Endothelial cell of umbilical vein (primary cell): ENCODE data around the gene MRPS6. TPM values are rescaled to one million over a fixed set of nuclear protein-coding genes. Genes with fewer than 3 reads are reported as not detected.

ENCODE experiments used
- BruUV-seq: library from RNA; stranded (reverse); fragments of 400-500 nt; replicated peaks from 2 replicates; lab custom pipeline; 2021; lab: Mats Ljungman, UMichigan
- CTCF ChIA-PET: fragments of 300-600, 350-600 bp; sonication (Branson Sonifier 250); formaldehyde crosslinking; loops from one replicate; lab custom pipeline; 2021; ENCODE audit warnings: antibody characterized with exemption, inconsistent platforms; lab: Charles Lee
- POLR2A ChIA-PET: fragments of 300-600, 350-600 bp; sonication (Branson Sonifier 250); formaldehyde crosslinking; loops from one replicate; lab custom pipeline; 2021; ENCODE audit warnings: antibody characterized with exemption, inconsistent platforms; lab: Charles Lee
- DNase-seq: peaks from one replicate; pipeline ENCODE4 v3.0.0-alpha.2; 2011; ENCODE audit warnings: low read depth, low spot score
- FAIRE-seq: peaks from 2 replicates; lab custom pipeline; 2011; peaks lifted over from hg19 to GRCh38; lab: Jason Lieb, UNC
- H2AFZ ChIP-seq: 2 replicates; pipeline ENCODE4 v1.6.0; 2012; ENCODE audit warnings: low read depth, low read length, control low read depth, inconsistent platforms
- H3K27ac ChIP-seq: 2 replicates; pipeline ENCODE4 v1.5.1; 2011; ENCODE audit warnings: low read depth, mild to moderate bottlenecking, control low read depth, low read length, moderate library complexity; ENCODE audit not compliant: insufficient read depth
- H3K27me3 ChIP-seq, 2 experiments: 2 replicates each; pipeline versions ENCODE4 v1.6.0 to v1.6.1; 2011; ENCODE audit warnings: low read length in 2 of 2, mixed read lengths in 1 of 2; ENCODE audit not compliant: control insufficient read depth in 2 of 2, insufficient read depth in 2 of 2
- H3K36me3 ChIP-seq, 2 experiments: 2 replicates in 1 of 2; 3 replicates in 1 of 2; pipeline ENCODE4 v1.5.1; 2011; ENCODE audit warnings: low read length in 2 of 2, mild to moderate bottlenecking in 1 of 2, moderate library complexity in 1 of 2; ENCODE audit not compliant: control insufficient read depth in 2 of 2, insufficient read depth in 2 of 2; ENCODE audit errors: extremely low read depth in 1 of 2
- H3K4me1 ChIP-seq: 3 replicates; pipeline ENCODE4 v1.5.1; 2011; ENCODE audit warnings: mild to moderate bottlenecking, low read length; ENCODE audit not compliant: control insufficient read depth, insufficient read depth; ENCODE audit errors: extremely low read depth
- H3K4me2 ChIP-seq: 2 replicates; pipeline ENCODE4 v1.6.1; 2011; ENCODE audit warnings: low read length, control low read depth, mixed read lengths; ENCODE audit not compliant: insufficient read depth
- H3K4me3 ChIP-seq, 3 experiments: fragments of 200-600 bp in 1 of 3; sonication (generic), shearing (Covaris generic) in 1 of 3; replicated peaks in 1 of 3; 2 replicates each; pipeline ENCODE4 v1.5.1; 2011 to 2016; ENCODE audit warnings: control low read depth in 3 of 3, low read length in 3 of 3, mild to moderate bottlenecking in 2 of 3, inconsistent platforms in 1 of 3, low read depth in 1 of 3, moderate library complexity in 1 of 3; ENCODE audit not compliant: insufficient read depth in 1 of 3
- H3K79me2 ChIP-seq: 2 replicates; pipeline ENCODE4 v1.6.0; 2012; ENCODE audit warnings: low read length, inconsistent platforms; ENCODE audit not compliant: control insufficient read depth, insufficient read depth
- H3K9ac ChIP-seq: replicated peaks from 2 replicates; pipeline ENCODE3; 2011; ENCODE audit warnings: low read length, control low read depth; ENCODE audit not compliant: insufficient read depth; ENCODE audit errors: extremely low read depth
- H3K9me1 ChIP-seq: replicated peaks from 3 replicates; pipeline ENCODE4 v1.6.0; 2011; ENCODE audit warnings: mild to moderate bottlenecking, low read length; ENCODE audit not compliant: control insufficient read depth, insufficient read depth; ENCODE audit errors: extremely low read depth
- H3K9me3 ChIP-seq: replicated peaks from 2 replicates; pipeline ENCODE4 v1.5.1; 2012; ENCODE audit warnings: low read length, inconsistent platforms; ENCODE audit not compliant: control insufficient read depth, insufficient read depth
- H4K20me1 ChIP-seq: replicated peaks from 2 replicates; pipeline ENCODE3; 2011; ENCODE audit warnings: mild to moderate bottlenecking, low read length; ENCODE audit not compliant: control insufficient read depth, insufficient read depth; ENCODE audit errors: extremely low read depth
- CTCF ChIP-seq, 2 donors: IDR thresholded peaks; 1 replicate in 1 of 2; 2 replicates in 1 of 2; pipeline ENCODE4 v1.5.1; 2011; ENCODE audit warnings: low read length in 2 of 2, mild to moderate bottlenecking in 2 of 2, moderate library complexity in 2 of 2, control low read depth in 1 of 2, inconsistent platforms in 1 of 2, low read depth in 1 of 2; ENCODE audit not compliant: insufficient read depth in 1 of 2; ENCODE audit errors: extremely low read depth in 1 of 2
- FOS ChIP-seq: IDR thresholded peaks from 2 replicates; pipeline ENCODE4 v1.6.1; 2011; ENCODE audit warnings: mild to moderate bottlenecking, low read length, moderate library complexity, borderline replicate concordance; ENCODE audit not compliant: insufficient read depth
- GATA2 ChIP-seq: IDR thresholded peaks from 2 replicates; pipeline ENCODE4 v1.7.0; 2011; ENCODE audit warnings: low read depth, mild to moderate bottlenecking, moderate library complexity, mixed read lengths, low read length; ENCODE audit not compliant: insufficient read length, insufficient read depth
- JUN ChIP-seq: IDR thresholded peaks from 2 replicates; pipeline ENCODE4 v1.6.1; 2011; ENCODE audit warnings: borderline replicate concordance, low read depth; ENCODE audit not compliant: insufficient read length, insufficient read depth
- MYC ChIP-seq: IDR thresholded peaks from one replicate; pipeline ENCODE4 v1.6.1; 2011; ENCODE audit warnings: mild to moderate bottlenecking, low read depth, low read length
- POLR2AphosphoS5 ChIP-seq: IDR thresholded peaks from 2 replicates; pipeline ENCODE4 v1.6.1; 2012; ENCODE audit warnings: low read depth, mild to moderate bottlenecking, control low read depth, low read length, moderate library complexity; ENCODE audit not compliant: insufficient read depth
- dilution Hi-C: fragments of 300-500 bp; cut with MboI; formaldehyde crosslinking; loops from one replicate; pipeline ENCODE4 v1.15.0; 2019; ENCODE audit warnings: low sequenced_read_pairs; ENCODE audit not compliant: extremely low pct_ligation_motif_present
- intact Hi-C: fragments of 100-400 bp; cut with micrococcal nuclease; formaldehyde crosslinking; loops from one replicate; pipeline ENCODE4 v1.10.0; 2022
- polyA plus RNA-seq, 4 experiments: library from polyadenylated mRNA; depleted of rRNA in 3 of 4; stranded (reverse) in 3 of 4; unstranded in 1 of 4; fragments of >200 nt; gene quantifications; 2 replicates each; pipeline versions ENCODE4 v1.2.1 to v1.2.3, GENCODE V29; 2011 to 2012; ENCODE audit warnings: missing spikeins in 1 of 4
- total RNA-seq: library from RNA; stranded (reverse); gene quantifications from 2 replicates; pipeline ENCODE4 v1.2.3, GENCODE V29; 2021
- TF ChIP-seq, protein P1 (sequence below): IDR thresholded peaks from 2 replicates; pipeline ENCODE4 v1.6.1; 2011; ENCODE audit not compliant: insufficient read depth, insufficient read length

Gene MRPS6
- total and polyA plus RNA-seq, 2 donors (not counting 3 experiments of a cell fraction or from before 2014, with no cell fraction given) = 19.8 to 37.2 TPM

- Histone ChIP-seq H3K27ac (no peak overlapping the region), H3K9ac (no peak overlapping the region), H3K79me2 (peaks cover 6% of the 10 kb centered on the region), H3K4me3 (no peak overlapping the region), H2AFZ (no peak overlapping the region), H3K4me1 (peaks cover 10% of the 10 kb centered on the region), H3K9me1 (no peaks in the 10 kb centered on the region), H3K36me3 (no peaks in the 10 kb centered on the region), H4K20me1 (no peaks in the 10 kb centered on the region), H3K4me2 (no peak overlapping the region), H3K27me3 (peaks cover 5 to 6% of the 10 kb centered on the region in 2 experiments), H3K9me3 (no peaks in the 10 kb centered on the region)
- TF ChIP-seq FOS = no peak
- TF ChIP-seq CTCF (IDR thresholded peaks at IDR 0.05; ENCODE audit: extremely low read depth in 1 of 2, insufficient read depth in 1 of 2, low read depth in 1 of 2, low read length in 2 of 2) = no peak
- TF ChIP-seq POLR2AphosphoS5 = no peak
- TF ChIP-seq, protein P1, sequence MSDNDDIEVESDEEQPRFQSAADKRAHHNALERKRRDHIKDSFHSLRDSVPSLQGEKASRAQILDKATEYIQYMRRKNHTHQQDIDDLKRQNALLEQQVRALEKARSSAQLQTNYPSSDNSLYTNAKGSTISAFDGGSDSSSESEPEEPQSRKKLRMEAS = no peak
- TF ChIP-seq GATA2 = no peak
- TF ChIP-seq MYC = no peak
- no peak for TF ChIP-seq JUN
- dilution Hi-C loops (no loop called here), intact Hi-C loops (loop anchor here (2.0 to 5.0 kb wide), 4 partner anchors 131 to 171 kb away; no protein-coding TSS in a partner anchor)
- POLR2A ChIA-PET = no interaction called here
- CTCF ChIA-PET = no interaction called here
- no TSS peak for BruUV-seq
- FAIRE-seq (no peak), DNase-seq (no peak)
Measured at GRCh38 chr21:34071683-34072082, 1.7 kb upstream of the MRPS6 start.
